Tibial nerve (tissue), 4 donors: ENCODE results near the gene CLEC16A. TPM values are rescaled to one million over a fixed set of nuclear protein-coding genes. Genes with fewer than 3 reads are reported as not detected.

Experiments
- DNase-seq, 2 donors: peaks; one replicate each; pipeline ENCODE4 v3.0.0-alpha.2; 2019; ENCODE audit warnings: low spot score in 2 of 2
- H3K27ac ChIP-seq, 4 donors: fragments of 200-600 bp; sonication (generic) in 3 of 4; one replicate each; pipeline ENCODE4 v1.5.1; 2017 to 2019; ENCODE audit warnings: mild to moderate bottlenecking in 1 of 4
- H3K27me3 ChIP-seq, 2 donors: fragments of 200-600 bp; sonication (generic) in 1 of 2; one replicate each; pipeline versions ENCODE4 v1.5.1 to v1.6.0; 2017 to 2019
- H3K36me3 ChIP-seq, 3 donors: fragments of 200-600 bp; sonication (generic); one replicate each; pipeline ENCODE4 v1.5.1; 2018 to 2019
- H3K4me1 ChIP-seq, 4 donors: fragments of 200-600 bp; sonication (generic) in 3 of 4; one replicate each; pipeline ENCODE4 v1.5.1; 2017 to 2019
- H3K4me3 ChIP-seq, 4 donors: fragments of 200-600 bp; sonication (generic) in 3 of 4; one replicate each; pipeline ENCODE4 v1.5.1; 2017 to 2019; ENCODE audit warnings: mild to moderate bottlenecking in 1 of 4, moderate library complexity in 1 of 4
- H3K9me3 ChIP-seq, 4 donors: fragments of 200-600 bp; sonication (generic) in 3 of 4; one replicate each; pipeline ENCODE4 v1.5.1; 2017 to 2019
- EP300 ChIP-seq, 2 donors: sonication (generic); formaldehyde crosslinking; IDR thresholded peaks; one replicate each; pipeline ENCODE4 v1.6.1; 2017; ENCODE audit warnings: antibody characterized with exemption in 2 of 2, mild to moderate bottlenecking in 1 of 2
- POLR2A ChIP-seq, 2 donors: fragments of 450-650 bp; IDR thresholded peaks; one replicate each; pipeline ENCODE4 v1.6.1; 2017; ENCODE audit warnings: antibody characterized with exemption in 2 of 2, mild to moderate bottlenecking in 2 of 2, moderate library complexity in 2 of 2
- WGBS, 2 donors: methylation state at CpG; one replicate each; pipeline ENCODE4 v1.1.5; 2018; 5-methylcytosine and 5-hydroxymethylcytosine counted together
- total RNA-seq, 4 donors: library from RNA; depleted of rRNA; stranded (reverse); fragments of >200 nt; gene quantifications; one replicate each; pipeline ENCODE4 v1.1.0, GENCODE V29; 2016
- TF ChIP-seq, protein P1 (sequence below), 5 experiments: fragments of 200-600 bp in 3 of 5; fragments of 450-650 bp in 2 of 5; sonication (generic) in 3 of 5; IDR thresholded peaks; one replicate each; pipeline ENCODE4 v1.5.1; 2016 to 2019; ENCODE audit warnings: antibody characterized with exemption in 5 of 5, mild to moderate bottlenecking in 3 of 5, moderate library complexity in 2 of 5

CLEC16A gene
- total RNA-seq, 4 donors from 2014 or later = 37.4 to 70.2 (median 55.2) TPM

- Histone ChIP-seq H3K27me3 (no peaks in the 10 kb centered on the region), H3K27ac (no peak overlapping the region), H3K4me1 (no peaks in the 10 kb centered on the region), H3K4me3 (no peak overlapping the region), H3K36me3 (peaks cover 0 to 49% (median 0%) of the 10 kb centered on the region in 3 donors), H3K9me3 (no peaks in the 10 kb centered on the region)
- no peak for DNase-seq
- no peak for TF ChIP-seq POLR2A (IDR thresholded peaks at IDR 0.05)
- no peak for TF ChIP-seq EP300 (IDR thresholded peaks at IDR 0.05)
- TF ChIP-seq, protein P1, sequence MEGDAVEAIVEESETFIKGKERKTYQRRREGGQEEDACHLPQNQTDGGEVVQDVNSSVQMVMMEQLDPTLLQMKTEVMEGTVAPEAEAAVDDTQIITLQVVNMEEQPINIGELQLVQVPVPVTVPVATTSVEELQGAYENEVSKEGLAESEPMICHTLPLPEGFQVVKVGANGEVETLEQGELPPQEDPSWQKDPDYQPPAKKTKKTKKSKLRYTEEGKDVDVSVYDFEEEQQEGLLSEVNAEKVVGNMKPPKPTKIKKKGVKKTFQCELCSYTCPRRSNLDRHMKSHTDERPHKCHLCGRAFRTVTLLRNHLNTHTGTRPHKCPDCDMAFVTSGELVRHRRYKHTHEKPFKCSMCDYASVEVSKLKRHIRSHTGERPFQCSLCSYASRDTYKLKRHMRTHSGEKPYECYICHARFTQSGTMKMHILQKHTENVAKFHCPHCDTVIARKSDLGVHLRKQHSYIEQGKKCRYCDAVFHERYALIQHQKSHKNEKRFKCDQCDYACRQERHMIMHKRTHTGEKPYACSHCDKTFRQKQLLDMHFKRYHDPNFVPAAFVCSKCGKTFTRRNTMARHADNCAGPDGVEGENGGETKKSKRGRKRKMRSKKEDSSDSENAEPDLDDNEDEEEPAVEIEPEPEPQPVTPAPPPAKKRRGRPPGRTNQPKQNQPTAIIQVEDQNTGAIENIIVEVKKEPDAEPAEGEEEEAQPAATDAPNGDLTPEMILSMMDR (IDR thresholded peaks at IDR 0.05) = no peak
- 87 to 88% methylated on average over 4 of the region's 4 CpGs for WGBS, 2 donors
Measured at GRCh38 chr16:11004351-11004750, 60.0 kb downstream of the CLEC16A start.

DNA sequence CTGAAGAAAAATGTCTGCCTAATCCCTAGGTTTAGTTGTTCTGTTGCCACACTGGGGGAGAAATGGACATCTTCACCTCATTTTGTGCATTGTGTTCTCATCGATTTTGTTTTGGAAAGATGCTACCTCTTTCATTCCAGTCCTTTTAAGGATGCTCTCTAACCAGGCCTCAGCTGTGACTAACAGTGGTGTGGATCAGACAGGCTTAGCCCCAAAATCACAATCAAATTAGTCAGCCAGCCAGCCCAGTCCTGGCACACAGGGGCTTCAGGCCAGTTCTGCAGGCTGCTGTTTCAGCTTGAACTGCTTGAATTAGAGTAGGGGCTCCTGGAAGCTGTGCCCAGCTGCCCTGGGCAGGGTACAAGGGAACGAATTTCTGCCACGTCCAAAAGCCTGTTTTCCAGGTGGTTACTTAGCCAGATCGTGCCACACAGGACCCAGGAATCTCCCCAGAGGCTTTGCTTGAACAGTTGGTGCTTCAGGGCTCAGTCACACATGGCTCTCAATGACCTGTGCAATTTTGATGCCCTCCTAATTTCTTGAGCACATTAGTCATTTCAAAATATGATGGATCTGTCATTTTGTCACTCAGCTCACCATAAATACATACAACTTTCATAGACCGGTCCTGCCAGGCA is 60.7 kb downstream of the CLEC16A start:
- H3K4me1 ChIP-seq = no peaks in the 10 kb centered on the region
- peaks cover 0 to 51% (median 0%) of the 10 kb centered on the region in 3 donors for H3K36me3 ChIP-seq
- no peak overlapping the region for H3K4me3 ChIP-seq
- no peak for DNase-seq
- H3K27ac ChIP-seq = no peak overlapping the region
- H3K9me3 ChIP-seq = no peaks in the 10 kb centered on the region
- 92 to 93% methylated on average over 5 of the region's 5 CpGs for WGBS, 2 donors
- TF ChIP-seq POLR2A (IDR thresholded peaks at IDR 0.05) (no peak), EP300 (IDR thresholded peaks at IDR 0.05) (no peak)
- TF ChIP-seq, protein P1 (IDR thresholded peaks at IDR 0.05) = no peak
- no peaks in the 10 kb centered on the region for H3K27me3 ChIP-seq

- H3K27me3 ChIP-seq = no peaks in the 10 kb centered on the region
- H3K4me3 ChIP-seq = no peak overlapping the region
- H3K36me3 ChIP-seq = peaks cover 0 to 48% (median 0%) of the 10 kb centered on the region in 3 donors
- 88 to 92% methylated on average over 4 of the region's 4 CpGs for WGBS, 2 donors
- H3K9me3 ChIP-seq = no peaks in the 10 kb centered on the region
- no peak for DNase-seq
- no peak overlapping the region for H3K27ac ChIP-seq
- TF ChIP-seq, protein P1 (IDR thresholded peaks at IDR 0.05) = no peak
- no peak for TF ChIP-seq EP300 (IDR thresholded peaks at IDR 0.05)
- no peak for TF ChIP-seq POLR2A (IDR thresholded peaks at IDR 0.05)
- H3K4me1 ChIP-seq = no peaks in the 10 kb centered on the region
Measured at GRCh38 chr16:11005611-11005975, 61.2 kb downstream of the CLEC16A start.

- 81 to 86% methylated on average over 2 of the region's 2 CpGs for WGBS, 2 donors
- H3K9me3 ChIP-seq = no peaks in the 10 kb centered on the region
Measured at GRCh38 chr16:11006656-11007055, 62.3 kb downstream of the CLEC16A start.

GRCh38 chr16:11007714-11008280 is 63.4 kb downstream of the CLEC16A start:
- Histone ChIP-seq H3K36me3 (peaks cover 0 to 37% (median 0%) of the 10 kb centered on the region in 3 donors), H3K27ac (no peak overlapping the region), H3K9me3 (no peaks in the 10 kb centered on the region), H3K4me3 (no peak overlapping the region), H3K4me1 (no peaks in the 10 kb centered on the region), H3K27me3 (no peaks in the 10 kb centered on the region)
- DNase-seq = no peak
- TF ChIP-seq POLR2A (IDR thresholded peaks at IDR 0.05) = no peak
- TF ChIP-seq EP300 (IDR thresholded peaks at IDR 0.05) = no peak
- TF ChIP-seq, protein P1 (IDR thresholded peaks at IDR 0.05) = no peak
- WGBS, 2 donors = 78 to 84% methylated on average over 7 of the region's 7 CpGs

More at GRCh38 chr16:11006656-11007055, 62.3 kb downstream of the CLEC16A start:
- Histone ChIP-seq H3K27me3 (no peaks in the 10 kb centered on the region), H3K27ac (no peak overlapping the region), H3K4me1 (no peaks in the 10 kb centered on the region), H3K4me3 (no peak overlapping the region), H3K36me3 (peaks cover 0 to 49% (median 0%) of the 10 kb centered on the region in 3 donors)
- TF ChIP-seq, protein P1 (IDR thresholded peaks at IDR 0.05) = no peak
- TF ChIP-seq POLR2A (IDR thresholded peaks at IDR 0.05) (no peak), EP300 (IDR thresholded peaks at IDR 0.05) (no peak)
- DNase-seq = no peak
